PFSK-1 (cell line): ENCODE results near the gene TMEM272.

ENCODE experiments used
- FOXP2 ChIP-seq: optimal IDR thresholded peaks from 2 replicates; pipeline ENCODE3; 2011; ENCODE audit warnings: borderline replicate concordance, control low read depth, inconsistent platforms; ENCODE audit not compliant: insufficient read depth; ENCODE audit errors: extremely low read length, extremely low read depth
- POLR2AphosphoS5 ChIP-seq: IDR thresholded peaks from 2 replicates; pipeline ENCODE4 v1.6.1; 2012; ENCODE audit warnings: low read depth, mild to moderate bottlenecking, control low read depth, low read length, moderate library complexity
- REST ChIP-seq, 2 experiments: IDR thresholded peaks; 2 replicates each; pipeline versions ENCODE4 v1.6.1 to v1.8.0; 2011 to 2012; ENCODE audit warnings: low read depth in 2 of 2, low read length in 2 of 2, control low read depth in 1 of 2, inconsistent platforms in 1 of 2, mild to moderate bottlenecking in 1 of 2, moderate library complexity in 1 of 2; ENCODE audit not compliant: insufficient read depth in 1 of 2
- SIN3A ChIP-seq: IDR thresholded peaks from 2 replicates; pipeline ENCODE4 v1.6.1; 2012; ENCODE audit warnings: mild to moderate bottlenecking, low read length, moderate library complexity, borderline replicate concordance; ENCODE audit not compliant: insufficient read depth
- TAF1 ChIP-seq: IDR thresholded peaks from 2 replicates; pipeline ENCODE4 v1.6.1; 2012; ENCODE audit warnings: low read length, control low read depth, borderline replicate concordance; ENCODE audit not compliant: insufficient read depth

- TF ChIP-seq FOXP2 (no peak), TAF1 (no peak), POLR2AphosphoS5 (no peak), REST (IDR thresholded peaks at IDR 0.05; ENCODE audit: insufficient read depth in 1 of 2, low read depth in 2 of 2, low read length in 2 of 2) (no peak), SIN3A (no peak)
Measured at GRCh38 chr13:51801631-51802099, 43.3 kb downstream of the TMEM272 start.
